H1 (cell line): ENCODE data around the gene NEU2. TPM values are rescaled to one million over a fixed set of nuclear protein-coding genes. Genes with fewer than 3 reads are reported as not detected.

Source experiments
- CTCF ChIA-PET: fragments of 300-600 bp; sonication (Branson Sonifier 250); formaldehyde crosslinking; loops from one replicate; lab custom pipeline; 2021; ENCODE audit not compliant: partially characterized antibody; lab: Charles Lee
- POLR2A ChIA-PET: fragments of 300-600 bp; sonication (Branson Sonifier 250); formaldehyde crosslinking; loops from one replicate; lab custom pipeline; 2021; ENCODE audit warnings: inconsistent platforms; ENCODE audit not compliant: partially characterized antibody; lab: Charles Lee
- DNase-seq, 2 experiments: peaks; one replicate each; pipeline versions ENCODE4 v3.0.0 to v3.0.0-alpha.2; 2010 to 2022; ENCODE audit warnings: low spot score in 2 of 2, low read depth in 1 of 2, mixed read lengths in 1 of 2
- FAIRE-seq: peaks from 2 replicates; lab custom pipeline; 2011; peaks lifted over from hg19 to GRCh38; lab: Jason Lieb, UNC
- H2AFZ ChIP-seq: 2 replicates; pipeline ENCODE4 v1.8.1; 2012; ENCODE audit warnings: low read length, inconsistent platforms
- H2AK5ac ChIP-seq: 2 replicates; pipeline ENCODE4 v1.6.1; 2013; ENCODE audit warnings: low read depth, low read length
- H2BK120ac ChIP-seq: replicated peaks from 2 replicates; pipeline ENCODE3; 2013; ENCODE audit warnings: low read depth, low read length, inconsistent platforms
- H2BK12ac ChIP-seq: 2 replicates; pipeline ENCODE4 v1.6.1; 2013; ENCODE audit warnings: low read depth, low read length
- H2BK15ac ChIP-seq: 2 replicates; pipeline ENCODE4 v1.6.1; 2013; ENCODE audit warnings: low read length
- H2BK20ac ChIP-seq: 2 replicates; pipeline ENCODE4 v1.6.1; 2013; ENCODE audit warnings: low read length
- H2BK5ac ChIP-seq: 2 replicates; pipeline ENCODE4 v1.6.1; 2013; ENCODE audit warnings: low read depth, low read length
- H3K14ac ChIP-seq: 2 replicates; pipeline ENCODE4 v1.6.1; 2013; ENCODE audit warnings: inconsistent platforms; ENCODE audit not compliant: insufficient read length
- H3K18ac ChIP-seq: 2 replicates; pipeline ENCODE4 v1.6.1; 2013; ENCODE audit warnings: low read length; ENCODE audit errors: extremely low read depth
- H3K23ac ChIP-seq: 2 replicates; pipeline ENCODE4 v1.6.1; 2013; ENCODE audit warnings: inconsistent platforms; ENCODE audit not compliant: insufficient read length
- H3K23me2 ChIP-seq: 2 replicates; pipeline ENCODE4 v1.6.1; 2013; ENCODE audit warnings: low read depth, low read length
- H3K27ac ChIP-seq: 2 replicates; pipeline ENCODE4 v1.6.1; 2011; ENCODE audit warnings: low read depth, low read length, inconsistent platforms
- H3K27me3 ChIP-seq, 4 experiments: replicated peaks in 1 of 4; 1 replicate in 1 of 4; 2 replicates in 3 of 4; pipeline versions ENCODE4 v1.6.1 to v1.8.1; 2011 to 2013; ENCODE audit warnings: low read length in 3 of 4, mild to moderate bottlenecking in 3 of 4, inconsistent platforms in 2 of 4, mixed read lengths in 2 of 4, moderate library complexity in 1 of 4; ENCODE audit not compliant: control insufficient read depth in 3 of 4, insufficient read depth in 3 of 4; ENCODE audit errors: extremely low read depth in 1 of 4
- H3K36me3 ChIP-seq, 4 experiments: 2 replicates each; pipeline versions ENCODE4 v1.6.1 to v1.8.1; 2011 to 2013; ENCODE audit warnings: mild to moderate bottlenecking in 4 of 4, low read length in 3 of 4, moderate library complexity in 2 of 4, control low read depth in 1 of 4, inconsistent platforms in 1 of 4; ENCODE audit not compliant: insufficient read depth in 4 of 4, control insufficient read depth in 2 of 4
- H3K4ac ChIP-seq: replicated peaks from 2 replicates; pipeline ENCODE3; 2013; ENCODE audit warnings: low read length, low read depth, mixed read lengths, inconsistent platforms; ENCODE audit not compliant: insufficient read length
- H3K4me1 ChIP-seq, 4 experiments: replicated peaks in 1 of 4; 1 replicate in 1 of 4; 2 replicates in 3 of 4; pipeline versions ENCODE4 v1.6.1 to v1.8.1; 2011 to 2013; ENCODE audit warnings: low read length in 3 of 4, inconsistent platforms in 2 of 4, mixed read lengths in 1 of 4; ENCODE audit not compliant: insufficient read depth in 4 of 4, control insufficient read depth in 3 of 4
- H3K4me2 ChIP-seq, 2 experiments: 2 replicates each; pipeline versions ENCODE4 v1.6.1 to v1.8.1; 2011 to 2013; ENCODE audit warnings: low read depth in 2 of 2, low read length in 2 of 2, control low read depth in 1 of 2, inconsistent platforms in 1 of 2, mild to moderate bottlenecking in 1 of 2; ENCODE audit not compliant: insufficient read depth in 1 of 2
- H3K4me3 ChIP-seq, 4 experiments: fragments of 200-600, 300-600 bp in 1 of 4; sonication (generic), shearing (Covaris generic), sonication (Bioruptor Twin) in 1 of 4; 2 replicates each; pipeline versions ENCODE4 v1.5.1 to v1.8.1; 2011 to 2016; ENCODE audit warnings: low read length in 4 of 4, low read depth in 3 of 4, control low read depth in 2 of 4, inconsistent platforms in 2 of 4, mild to moderate bottlenecking in 2 of 4, mixed read lengths in 1 of 4, moderate library complexity in 1 of 4; ENCODE audit not compliant: insufficient read depth in 2 of 4; ENCODE audit errors: extremely low read depth in 1 of 4
- H3K56ac ChIP-seq: replicated peaks from 2 replicates; pipeline ENCODE3; 2013; ENCODE audit warnings: low read depth, mild to moderate bottlenecking, mixed read lengths, low read length, inconsistent platforms; ENCODE audit not compliant: insufficient read length
- H3K79me1 ChIP-seq: 2 replicates; pipeline ENCODE4 v1.6.1; 2013; ENCODE audit warnings: low read depth, low read length, control low read depth
- H3K79me2 ChIP-seq, 2 experiments: 2 replicates each; pipeline versions ENCODE4 v1.6.1 to v1.8.1; 2012 to 2013; ENCODE audit warnings: low read length in 2 of 2, mild to moderate bottlenecking in 2 of 2, inconsistent platforms in 1 of 2; ENCODE audit not compliant: insufficient read depth in 2 of 2, control insufficient read depth in 1 of 2
- H3K9ac ChIP-seq, 4 experiments: replicated peaks in 1 of 4; 1 replicate in 1 of 4; 2 replicates in 3 of 4; pipeline versions ENCODE4 v1.6.1 to v1.8.1; 2011 to 2013; ENCODE audit warnings: low read depth in 3 of 4, low read length in 3 of 4, control low read depth in 2 of 4, mild to moderate bottlenecking in 2 of 4, moderate library complexity in 2 of 4, inconsistent platforms in 1 of 4; ENCODE audit errors: extremely low read depth in 1 of 4
- H3K9me3 ChIP-seq, 2 experiments: 2 replicates each; pipeline versions ENCODE4 v1.6.1 to v1.8.1; 2012 to 2013; ENCODE audit warnings: mild to moderate bottlenecking in 2 of 2, moderate library complexity in 2 of 2, control low read depth in 1 of 2, inconsistent platforms in 1 of 2, low read depth in 1 of 2, low read length in 1 of 2, mixed read lengths in 1 of 2; ENCODE audit not compliant: insufficient read depth in 2 of 2
- H4K20me1 ChIP-seq, 2 experiments: replicated peaks in 1 of 2; 2 replicates each; pipeline versions ENCODE3 to v1.8.1; 2011 to 2013; ENCODE audit warnings: inconsistent platforms in 2 of 2, low read length in 2 of 2, mild to moderate bottlenecking in 1 of 2; ENCODE audit not compliant: insufficient read depth in 2 of 2, control insufficient read depth in 1 of 2
- H4K5ac ChIP-seq: 2 replicates; pipeline ENCODE4 v1.6.1; 2013; ENCODE audit warnings: low read length, low read depth, mixed read lengths, inconsistent platforms; ENCODE audit not compliant: insufficient read length
- H4K8ac ChIP-seq: 2 replicates; pipeline ENCODE4 v1.8.0; 2013; ENCODE audit warnings: mild to moderate bottlenecking, moderate library complexity, low read length, inconsistent platforms; ENCODE audit not compliant: insufficient read depth; ENCODE audit errors: extremely low read depth
- H4K91ac ChIP-seq: replicated peaks from 2 replicates; pipeline ENCODE3; 2013; ENCODE audit warnings: low read length, mixed read lengths, inconsistent platforms; ENCODE audit not compliant: insufficient read length
- CBX5 ChIP-seq: fragments of 300-800, 300-1000 bp; sonication (generic); IDR thresholded peaks from 2 replicates; pipeline ENCODE4 v1.7.1; 2016; ENCODE audit warnings: antibody characterized with exemption, low read length, low read depth
- EGR1 ChIP-seq: IDR thresholded peaks from 2 replicates; pipeline ENCODE4 v1.6.1; 2011; ENCODE audit warnings: low read depth, low read length, borderline replicate concordance
- EP300 ChIP-seq, 2 experiments: IDR thresholded peaks; 1 replicate in 1 of 2; 2 replicates in 1 of 2; pipeline ENCODE4 v1.6.1; 2011 to 2012; ENCODE audit warnings: low read depth in 2 of 2, low read length in 2 of 2, mild to moderate bottlenecking in 2 of 2, borderline replicate concordance in 1 of 2, inconsistent platforms in 1 of 2, moderate library complexity in 1 of 2
- POLR2A ChIP-seq, 2 experiments: IDR thresholded peaks; 1 replicate in 1 of 2; 2 replicates in 1 of 2; pipeline ENCODE4 v1.6.1; 2011; ENCODE audit warnings: low read depth in 2 of 2, low read length in 2 of 2, mild to moderate bottlenecking in 2 of 2; ENCODE audit errors: control extremely low read depth in 1 of 2
- POLR2AphosphoS5 ChIP-seq: IDR thresholded peaks from 2 replicates; pipeline ENCODE4 v1.6.1; 2011; ENCODE audit warnings: low read depth, low read length
- POU5F1 ChIP-seq: IDR thresholded peaks from 2 replicates; pipeline ENCODE4 v1.6.1; 2011; ENCODE audit warnings: low read depth, mild to moderate bottlenecking, low read length, moderate library complexity
- SAP30 ChIP-seq: fragments of 300-600 bp; sonication (generic); IDR thresholded peaks from 2 replicates; pipeline ENCODE4 v1.7.1; 2012; ENCODE audit warnings: low read length, moderate library complexity, mild to moderate bottlenecking, inconsistent platforms; ENCODE audit not compliant: insufficient read depth, insufficient replicate concordance
- SP4 ChIP-seq: IDR thresholded peaks from 2 replicates; pipeline ENCODE4 v1.6.1; 2012; ENCODE audit warnings: low read length, inconsistent platforms
- TAF1 ChIP-seq: IDR thresholded peaks from 2 replicates; pipeline ENCODE4 v1.6.1; 2011; ENCODE audit warnings: mild to moderate bottlenecking, low read depth, low read length
- WGBS, 2 experiments: shearing (Covaris generic) in 1 of 2; methylation state at CpG; one replicate each; pipeline versions ENCODE4 v1.1.6 to v1.1.7; 2013 to 2015; ENCODE audit warnings: low lambda C conversion rate in 2 of 2, mixed read lengths in 2 of 2, inconsistent platforms in 1 of 2, low coverage in 1 of 2, missing lambda C conversion rate in 1 of 2; ENCODE audit not compliant: insufficient replicate concordance in 2 of 2, insufficient coverage in 1 of 2, insufficient read length in 1 of 2; ENCODE audit errors: extremely low coverage in 1 of 2, missing lambda C conversion rate in 1 of 2; 5-methylcytosine and 5-hydroxymethylcytosine counted together
- polyA plus RNA-seq, 7 experiments: library from polyadenylated mRNA; depleted of rRNA in 3 of 7; stranded (reverse) in 5 of 7; unstranded in 2 of 7; fragments of >200 nt in 5 of 7; fragments of 200-250 nt in 2 of 7; gene quantifications; 1 replicate in 5 of 7; 2 replicates in 1 of 7; 4 replicates in 1 of 7; pipeline versions ENCODE4 v1.2.1 to v1.2.3, GENCODE V29; 2011 to 2013; ENCODE audit warnings: missing spikeins in 2 of 7, mixed read lengths in 2 of 7
- total RNA-seq: library from RNA; stranded (reverse); fragmentation: NEBNext Ultra II Directional; extraction: Animal tissue kit (Norgen Biotek cat#: 25700); gene quantifications from 2 replicates; pipeline ENCODE4 v1.2.1, GENCODE V29; 2021
- TF ChIP-seq, protein P1 (sequence below): IDR thresholded peaks from 2 replicates; pipeline ENCODE4 v1.6.1; 2012; ENCODE audit warnings: low read length, inconsistent platforms

The NEU2 gene
- total and polyA plus RNA-seq, 2 of the 8 experiments (the other 6 are each of a cell fraction or from before 2014, with no cell fraction given), result 0.12 TPM; not detected in 1

DNA sequence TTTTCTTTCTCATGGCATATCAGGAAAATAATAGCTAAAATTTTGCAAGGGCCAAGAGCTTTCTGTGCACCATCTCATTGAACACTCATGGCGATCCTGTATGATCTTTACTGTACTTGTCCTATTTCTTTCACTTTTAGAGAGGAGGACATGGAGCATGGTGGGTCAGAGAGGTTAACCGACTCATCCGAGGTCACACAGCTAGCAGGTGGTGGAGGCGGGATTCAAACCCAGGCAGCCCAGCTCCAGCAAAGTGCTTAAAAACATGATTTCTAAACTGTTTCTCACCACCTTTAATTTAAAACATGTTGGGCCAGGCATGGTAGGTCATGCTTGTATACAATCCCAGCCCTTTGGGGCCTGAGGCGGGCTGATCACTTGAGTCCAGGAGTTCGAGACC, 25.8 kb upstream of the NEU2 start:
- H3K27me3 ChIP-seq, result no peaks in the 10 kb centered on the region
- no peak overlapping the region for H3K4me2 ChIP-seq
- no peak overlapping the region for H3K4me3 ChIP-seq
- 93% methylated on average over 6 of the region's 6 CpGs; no CpG with 5 or more reads in 1 of the 2 experiments for WGBS, 2 experiments
- no peak overlapping the region for H3K23ac ChIP-seq
- no peak overlapping the region for H3K4ac ChIP-seq
- H2BK12ac ChIP-seq, result no peak overlapping the region
- H3K9ac ChIP-seq, result no peak overlapping the region
- H4K20me1 ChIP-seq, result no peaks in the 10 kb centered on the region
- H4K91ac ChIP-seq, result no peak overlapping the region
- H3K14ac ChIP-seq, result no peak overlapping the region
- H3K79me1 ChIP-seq, result no peaks in the 10 kb centered on the region
- no peak overlapping the region for H4K5ac ChIP-seq
- no peaks in the 10 kb centered on the region for H3K9me3 ChIP-seq
- no peaks in the 10 kb centered on the region for H3K4me1 ChIP-seq
- ChIA-PET POLR2A (no interaction called here), CTCF (interaction anchor here (0.5 to 1.8 kb wide), 11 partner anchors 10 to 371 kb away, joined by 3 to 10 read pairs (median 4); partner anchors contain the start of genes INPP5D and NEU2)
- H3K79me2 ChIP-seq, result no peaks in the 10 kb centered on the region
- no peak overlapping the region for H3K27ac ChIP-seq
- H3K56ac ChIP-seq, result no peak overlapping the region
- no peak for DNase-seq
- H2AFZ ChIP-seq, result no peak overlapping the region
- no peaks in the 10 kb centered on the region for H3K36me3 ChIP-seq
- TF ChIP-seq SAP30 (no peak), SP4 (no peak), EP300 (IDR thresholded peaks at IDR 0.05; ENCODE audit: borderline replicate concordance in 1 of 2, low read depth in 2 of 2, low read length in 2 of 2) (no peak), POLR2AphosphoS5 (no peak), POLR2A (IDR thresholded peaks at IDR 0.05; ENCODE audit: control extremely low read depth in 1 of 2, low read depth in 2 of 2, low read length in 2 of 2) (no peak), TAF1 (no peak), EGR1 (no peak), CBX5 (no peak), POU5F1 (no peak)
- TF ChIP-seq, protein P1, sequence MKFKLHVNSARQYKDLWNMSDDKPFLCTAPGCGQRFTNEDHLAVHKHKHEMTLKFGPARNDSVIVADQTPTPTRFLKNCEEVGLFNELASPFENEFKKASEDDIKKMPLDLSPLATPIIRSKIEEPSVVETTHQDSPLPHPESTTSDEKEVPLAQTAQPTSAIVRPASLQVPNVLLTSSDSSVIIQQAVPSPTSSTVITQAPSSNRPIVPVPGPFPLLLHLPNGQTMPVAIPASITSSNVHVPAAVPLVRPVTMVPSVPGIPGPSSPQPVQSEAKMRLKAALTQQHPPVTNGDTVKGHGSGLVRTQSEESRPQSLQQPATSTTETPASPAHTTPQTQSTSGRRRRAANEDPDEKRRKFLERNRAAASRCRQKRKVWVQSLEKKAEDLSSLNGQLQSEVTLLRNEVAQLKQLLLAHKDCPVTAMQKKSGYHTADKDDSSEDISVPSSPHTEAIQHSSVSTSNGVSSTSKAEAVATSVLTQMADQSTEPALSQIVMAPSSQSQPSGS, result no peak
- H2BK5ac ChIP-seq, result no peak overlapping the region
- H3K23me2 ChIP-seq, result no peaks in the 10 kb centered on the region
- H4K8ac ChIP-seq, result no peak overlapping the region
- H3K18ac ChIP-seq, result no peak overlapping the region
- no peak overlapping the region for H2BK15ac ChIP-seq
- no peak for FAIRE-seq
- no peak overlapping the region for H2BK120ac ChIP-seq
- H2BK20ac ChIP-seq, result no peak overlapping the region
- no peak overlapping the region for H2AK5ac ChIP-seq
